ENCODE data around the gene ZC3H18.

Gene ZC3H18

DNA sequence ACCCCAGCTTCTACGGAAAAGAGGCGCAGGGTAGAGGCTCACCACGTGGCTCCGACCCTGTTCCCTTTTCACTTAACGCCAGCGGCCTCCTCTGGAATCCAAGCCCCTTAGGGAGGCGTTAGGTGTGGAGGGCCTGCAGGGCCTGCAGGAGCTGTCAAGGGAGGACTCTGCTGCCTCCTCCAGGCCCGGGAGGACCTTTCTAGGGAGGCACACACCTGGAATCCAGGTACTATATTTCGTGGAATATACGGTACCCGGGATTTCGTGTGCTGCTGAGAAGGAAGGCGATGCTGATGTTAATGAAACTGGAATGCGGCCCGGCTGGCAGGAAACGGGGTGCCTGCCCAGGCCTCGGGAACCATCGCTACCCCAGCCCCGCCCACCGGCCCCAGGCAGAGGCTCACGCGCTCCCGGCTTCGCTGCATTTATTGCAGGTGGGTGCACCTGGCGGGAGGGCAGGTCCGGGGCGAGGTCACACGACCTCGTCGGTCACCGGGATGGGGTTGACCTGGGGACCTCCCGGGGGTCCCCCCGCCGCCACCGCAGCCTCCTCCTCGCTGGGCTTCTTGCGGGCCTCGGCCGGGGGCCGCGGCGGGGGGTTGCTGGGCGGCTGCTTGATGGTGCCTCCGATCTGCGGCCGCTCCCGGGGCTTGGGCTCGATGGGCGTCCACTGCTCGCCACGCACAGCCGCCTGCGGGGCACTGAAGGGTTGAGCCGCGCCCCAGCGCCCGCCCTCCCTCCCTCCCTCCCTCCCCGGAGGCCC, 72.9 kb downstream of the ZC3H18 start:
- no peak overlapping the region for H3K4me2 ChIP-seq (ENCODE audit: low read length)
- no peaks in the 10 kb centered on the region for H3K27me3 ChIP-seq (ENCODE audit: control insufficient read depth, insufficient read depth, low read length)
- H3K4me1 ChIP-seq = no peaks in the 10 kb centered on the region
- TF ChIP-seq CTCF (IDR thresholded peaks at IDR 0.05) = no peak
- H3K36me3 ChIP-seq (ENCODE audit: control insufficient read depth, insufficient read depth, low read length) = no peaks in the 10 kb centered on the region
- no peaks in the 10 kb centered on the region for H3K9me3 ChIP-seq (ENCODE audit: control insufficient read depth, low read length)
- H3K9ac ChIP-seq = no peak overlapping the region
- no peaks in the 10 kb centered on the region for H3K79me2 ChIP-seq
- no peak overlapping the region for H2AFZ ChIP-seq
- no peak overlapping the region for H3K27ac ChIP-seq
- H3K4me3 ChIP-seq (ENCODE audit: low read depth, low read length) = no peak overlapping the region

GRCh38 chr16:88643644-88643932, 73.4 kb downstream of the ZC3H18 start:
- H3K4me1 ChIP-seq = no peaks in the 10 kb centered on the region
- no peaks in the 10 kb centered on the region for H3K36me3 ChIP-seq (ENCODE audit: control insufficient read depth, insufficient read depth, low read length)
- H3K27ac ChIP-seq = no peak overlapping the region
- TF ChIP-seq CTCF (IDR thresholded peaks at IDR 0.05) = no peak
- H3K9me3 ChIP-seq (ENCODE audit: control insufficient read depth, low read length) = no peaks in the 10 kb centered on the region
- no peak overlapping the region for H3K4me3 ChIP-seq (ENCODE audit: low read depth, low read length)
- no peak overlapping the region for H3K4me2 ChIP-seq (ENCODE audit: low read length)
- H3K27me3 ChIP-seq (ENCODE audit: control insufficient read depth, insufficient read depth, low read length) = no peaks in the 10 kb centered on the region
- H3K79me2 ChIP-seq = no peaks in the 10 kb centered on the region
- no peak overlapping the region for H3K9ac ChIP-seq
- H2AFZ ChIP-seq = no peak overlapping the region

- TF ChIP-seq CTCF (IDR thresholded peaks at IDR 0.05) = no peak
- no peak overlapping the region for H2AFZ ChIP-seq
- no peaks in the 10 kb centered on the region for H3K9me3 ChIP-seq (ENCODE audit: control insufficient read depth, low read length)
- no peaks in the 10 kb centered on the region for H3K36me3 ChIP-seq (ENCODE audit: control insufficient read depth, insufficient read depth, low read length)
- no peak overlapping the region for H3K27ac ChIP-seq
- H3K27me3 ChIP-seq (ENCODE audit: control insufficient read depth, insufficient read depth, low read length) = no peaks in the 10 kb centered on the region
- no peak overlapping the region for H3K4me2 ChIP-seq (ENCODE audit: low read length)
- no peaks in the 10 kb centered on the region for H3K4me1 ChIP-seq
- no peak overlapping the region for H3K4me3 ChIP-seq (ENCODE audit: low read depth, low read length)
- no peaks in the 10 kb centered on the region for H3K79me2 ChIP-seq
- H3K9ac ChIP-seq = no peak overlapping the region
Observed at GRCh38 chr16:88645455-88645854, 75.3 kb downstream of the ZC3H18 start.

DNA sequence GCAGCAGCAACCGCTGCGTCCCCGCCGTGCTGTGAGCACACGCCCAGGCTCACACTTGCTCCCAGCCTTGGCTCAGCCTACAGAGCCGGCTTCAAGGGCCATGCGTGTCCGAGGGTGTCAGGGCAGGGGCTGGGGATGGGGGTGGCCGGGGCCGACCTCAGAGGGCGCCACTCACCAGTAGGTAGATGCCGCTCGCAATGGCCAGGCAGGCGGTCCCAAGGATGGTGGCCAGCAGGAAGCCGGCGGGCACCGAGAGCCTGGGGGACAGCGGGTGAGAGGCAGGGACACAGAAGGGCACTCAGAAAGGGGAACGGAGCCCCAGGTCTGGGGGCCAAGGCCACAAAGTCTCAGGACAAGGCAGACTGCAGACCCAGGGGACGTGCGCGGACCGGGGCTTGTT, 75.7 kb downstream of the ZC3H18 start:
- Histone ChIP-seq H3K9ac (no peak overlapping the region), H3K9me3 (ENCODE audit: control insufficient read depth, low read length) (no peaks in the 10 kb centered on the region), H3K27me3 (ENCODE audit: control insufficient read depth, insufficient read depth, low read length) (no peaks in the 10 kb centered on the region), H3K36me3 (ENCODE audit: control insufficient read depth, insufficient read depth, low read length) (no peaks in the 10 kb centered on the region), H3K27ac (no peak overlapping the region), H3K4me1 (no peaks in the 10 kb centered on the region), H3K4me3 (ENCODE audit: low read depth, low read length) (no peak overlapping the region), H2AFZ (no peak overlapping the region), H3K4me2 (ENCODE audit: low read length) (no peak overlapping the region), H3K79me2 (no peaks in the 10 kb centered on the region)
- TF ChIP-seq CTCF (IDR thresholded peaks at IDR 0.05) = no peak

GRCh38 chr16:88646345-88647034, 76.3 kb downstream of the ZC3H18 start:
- no peak overlapping the region for H3K4me2 ChIP-seq (ENCODE audit: low read length)
- H3K27me3 ChIP-seq (ENCODE audit: control insufficient read depth, insufficient read depth, low read length) = no peaks in the 10 kb centered on the region
- H3K27ac ChIP-seq = no peak overlapping the region
- TF ChIP-seq CTCF (IDR thresholded peaks at IDR 0.05) = no peak
- no peaks in the 10 kb centered on the region for H3K9me3 ChIP-seq (ENCODE audit: control insufficient read depth, low read length)
- no peak overlapping the region for H3K4me3 ChIP-seq (ENCODE audit: low read depth, low read length)
- no peaks in the 10 kb centered on the region for H3K79me2 ChIP-seq
- H3K9ac ChIP-seq = no peak overlapping the region
- no peak overlapping the region for H2AFZ ChIP-seq
- H3K36me3 ChIP-seq (ENCODE audit: control insufficient read depth, insufficient read depth, low read length) = no peaks in the 10 kb centered on the region
- H3K4me1 ChIP-seq = peaks cover 4% of the 10 kb centered on the region
